ENCODE results near the gene KLHL5. TPM values are rescaled to one million over a fixed set of nuclear protein-coding genes. Genes with fewer than 3 reads are reported as not detected.

KLHL5 gene
- total and polyA plus RNA-seq, 2 donors (not counting 1 experiment from before 2014, with no cell fraction given), result 22.6 to 90.0 TPM

DNA sequence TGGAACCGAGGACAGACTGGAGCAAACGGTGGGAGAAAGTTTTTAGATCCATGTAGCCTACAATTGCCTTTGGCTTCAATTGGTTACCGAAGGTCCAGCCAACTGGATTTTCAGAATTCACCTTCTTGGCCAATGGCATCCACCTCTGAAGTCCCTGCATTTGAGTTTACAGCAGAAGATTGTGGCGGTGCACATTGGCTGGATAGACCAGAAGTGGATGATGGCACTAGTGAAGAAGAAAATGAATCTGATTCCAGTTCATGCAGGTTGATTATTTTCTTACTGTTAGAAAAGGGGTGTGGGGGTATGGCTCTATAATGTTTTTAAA lies 702 bp downstream of the KLHL5 start:
- intact Hi-C loops (cut with micrococcal nuclease), result loop anchor here (5.0 kb wide), 1 partner anchor 45 kb away; no protein-coding TSS in a partner anchor
- Histone ChIP-seq H4K20me1 (ENCODE audit: control insufficient read depth, insufficient read depth, low read length, poor library complexity, severe bottlenecking) (peaks cover 51% of the 10 kb centered on the region), H3K4me1 (ENCODE audit: control insufficient read depth in 2 of 2, insufficient read depth in 2 of 2, low read length in 2 of 2) (peaks cover 10 to 23% of the 10 kb centered on the region in 2 donors), H3K79me2 (ENCODE audit: control insufficient read depth, insufficient read depth, low read length) (peaks cover 92% of the 10 kb centered on the region), H3K4me3 (ENCODE audit: control extremely low read depth in 1 of 5, extremely low read depth in 1 of 5, insufficient read depth in 1 of 5, low read depth in 2 of 5, low read length in 4 of 5) (no peak overlapping the region), H3K27ac (ENCODE audit: low read length in 2 of 2) (no peak overlapping the region), H3K27me3 (replicated peaks in 1 of 4; ENCODE audit: control extremely low read depth in 1 of 4, control insufficient read depth in 3 of 4, insufficient read depth in 4 of 4, low read length in 3 of 4) (no peaks in the 10 kb centered on the region), H3K4me2 (replicated peaks; ENCODE audit: low read depth, low read length, poor library complexity, severe bottlenecking) (peak overlapping the region; percentile 13), H3K9ac (ENCODE audit: low read length) (no peak overlapping the region), H2AFZ (ENCODE audit: insufficient read depth, low read depth, low read length, poor library complexity, severe bottlenecking) (no peak overlapping the region), H3K36me3 (replicated peaks in 1 of 2; ENCODE audit: control extremely low read depth in 1 of 2, control insufficient read depth in 1 of 2, extremely low read depth in 1 of 2, insufficient read depth in 2 of 2, low read length in 1 of 2) (peaks cover 0 to 3% of the 10 kb centered on the region in 2 experiments), H3K9me3 (ENCODE audit: control extremely low read depth in 1 of 3, control insufficient read depth in 2 of 3, insufficient read depth in 1 of 3, low read length in 2 of 3) (no peaks in the 10 kb centered on the region)
- ChIA-PET CTCF (interaction anchor here (1.9 kb wide), 1 partner anchor 19 kb away, joined by 6 read pairs; no protein-coding TSS in a partner anchor), POLR2A (no interaction called here)
- 95% methylated on average over 4 of the region's 4 CpGs for WGBS (ENCODE audit: insufficient coverage)
- ATAC-seq (ENCODE audit: low read depth), result no peak
- no peaks in the 10 kb centered on the region for H3K9me3 Mint-ChIP-seq (ENCODE audit: insufficient read depth)
- H3K27ac Mint-ChIP-seq, result no peak overlapping the region
- peaks cover 40% of the 10 kb centered on the region for H3K4me1 Mint-ChIP-seq
- no peak overlapping the region for H3K4me3 Mint-ChIP-seq
- no peak for DNase-seq
- H3K27me3 Mint-ChIP-seq, result no peaks in the 10 kb centered on the region
- TF ChIP-seq EZH2 (IDR thresholded peaks at IDR 0.05; ENCODE audit: borderline replicate concordance, insufficient read depth, low read depth, low read length, poor library complexity, severe bottlenecking), result no peak
- no peak for TF ChIP-seq CTCF (IDR thresholded peaks at IDR 0.05)

DNA sequence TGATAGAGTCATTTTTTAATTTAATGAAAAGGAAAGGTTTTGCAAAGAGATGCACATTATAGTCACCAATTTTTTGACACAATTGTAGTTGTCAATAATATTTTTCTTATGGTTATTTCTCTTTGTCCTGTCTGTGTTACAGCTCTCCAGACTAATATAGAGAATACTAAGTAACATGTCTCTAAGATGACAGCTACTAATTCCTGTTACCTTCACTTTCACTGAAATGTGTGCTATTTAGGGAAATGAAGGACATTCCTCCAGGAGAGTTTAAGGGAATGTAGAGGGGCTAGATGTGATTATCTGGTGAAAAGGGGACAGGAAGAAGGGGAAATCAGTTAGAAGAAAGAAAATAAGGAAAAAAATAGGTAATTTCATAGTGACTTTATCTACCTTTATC lies 1.4 kb downstream of the KLHL5 start:
- Histone ChIP-seq H2AFZ (ENCODE audit: insufficient read depth, low read depth, low read length, poor library complexity, severe bottlenecking) (no peak overlapping the region), H3K4me3 (ENCODE audit: control extremely low read depth in 1 of 5, extremely low read depth in 1 of 5, insufficient read depth in 1 of 5, low read depth in 2 of 5, low read length in 4 of 5) (no peak overlapping the region), H3K4me2 (replicated peaks; ENCODE audit: low read depth, low read length, poor library complexity, severe bottlenecking) (no peak overlapping the region), H3K27me3 (replicated peaks in 1 of 4; ENCODE audit: control extremely low read depth in 1 of 4, control insufficient read depth in 3 of 4, insufficient read depth in 4 of 4, low read length in 3 of 4) (no peaks in the 10 kb centered on the region), H3K9ac (ENCODE audit: low read length) (no peak overlapping the region), H3K79me2 (ENCODE audit: control insufficient read depth, insufficient read depth, low read length) (peaks cover 92% of the 10 kb centered on the region), H4K20me1 (ENCODE audit: control insufficient read depth, insufficient read depth, low read length, poor library complexity, severe bottlenecking) (peaks cover 50% of the 10 kb centered on the region), H3K9me3 (ENCODE audit: control extremely low read depth in 1 of 3, control insufficient read depth in 2 of 3, insufficient read depth in 1 of 3, low read length in 2 of 3) (no peaks in the 10 kb centered on the region), H3K27ac (ENCODE audit: low read length in 2 of 2) (no peak overlapping the region), H3K4me1 (ENCODE audit: control insufficient read depth in 2 of 2, insufficient read depth in 2 of 2, low read length in 2 of 2) (peaks cover 10 to 23% of the 10 kb centered on the region in 2 donors), H3K36me3 (replicated peaks in 1 of 2; ENCODE audit: control extremely low read depth in 1 of 2, control insufficient read depth in 1 of 2, extremely low read depth in 1 of 2, insufficient read depth in 2 of 2, low read length in 1 of 2) (peaks cover 0 to 3% of the 10 kb centered on the region in 2 experiments)
- DNase-seq, result no peak
- TF ChIP-seq EZH2 (IDR thresholded peaks at IDR 0.05; ENCODE audit: borderline replicate concordance, insufficient read depth, low read depth, low read length, poor library complexity, severe bottlenecking) (no peak), CTCF (IDR thresholded peaks at IDR 0.05) (no peak)
- Mint-ChIP-seq H3K9me3 (ENCODE audit: insufficient read depth) (no peaks in the 10 kb centered on the region), H3K27me3 (no peaks in the 10 kb centered on the region), H3K4me3 (no peak overlapping the region), H3K27ac (no peak overlapping the region), H3K4me1 (peaks cover 46% of the 10 kb centered on the region)
- ChIA-PET CTCF (interaction anchor here (1.9 kb wide), 1 partner anchor 19 kb away, joined by 6 read pairs; no protein-coding TSS in a partner anchor), POLR2A (no interaction called here)
- no peak for ATAC-seq (ENCODE audit: low read depth)
- intact Hi-C loops (cut with micrococcal nuclease), result loop anchor here (5.0 kb wide), 1 partner anchor 46 kb away; no protein-coding TSS in a partner anchor
